GM19455 (cell line): ENCODE measurements around the gene ETFB.

Source experiments
- ATAC-seq: cut with Tn5 transposase; IDR thresholded peaks from one replicate; pipeline ENCODE4 v1.9.1; 2021; ENCODE audit not compliant: unreplicated experiment

ETFB gene

DNA sequence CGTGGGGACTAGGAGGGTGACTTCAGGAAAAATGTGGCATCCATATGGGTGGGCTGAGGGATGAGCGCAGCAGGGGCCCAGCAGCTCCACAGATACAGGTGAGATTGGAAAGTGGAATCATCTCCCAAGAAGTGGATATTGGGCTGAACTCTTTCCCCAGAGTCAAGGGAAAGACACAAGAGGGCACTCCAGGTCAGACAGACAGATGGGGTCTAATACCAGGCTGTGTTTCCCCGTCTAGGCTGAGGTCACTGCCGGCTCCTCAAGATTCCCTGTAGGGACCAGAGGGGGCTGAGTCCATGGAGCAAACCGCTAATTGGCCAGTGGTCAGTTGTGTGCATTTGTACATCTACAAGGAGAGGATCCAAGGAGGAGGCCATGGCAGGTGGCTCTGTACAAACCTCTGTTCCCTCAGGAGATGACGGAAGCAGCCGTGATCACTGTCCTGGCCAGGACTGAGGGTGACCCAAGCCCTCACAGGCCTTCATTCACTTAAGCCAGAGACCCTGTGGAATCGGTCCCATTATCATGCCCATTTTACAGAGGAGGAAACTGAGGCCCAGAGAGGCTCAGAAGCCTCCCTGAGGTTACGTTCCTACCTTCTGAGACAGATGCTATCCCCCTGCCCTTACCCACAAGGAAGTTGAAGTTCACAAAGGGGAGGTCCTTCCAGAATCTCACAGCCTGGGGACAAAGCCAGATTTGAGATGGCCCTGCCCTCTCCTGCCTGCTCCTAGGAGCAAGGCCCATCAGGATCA is 69.7 kb downstream of the ETFB start:
- ATAC-seq = no peak

GRCh38 chr19:51295382-51296126 is 70.6 kb downstream of the ETFB start:
- ATAC-seq = no peak
